Stimulated activated CD4-positive, alpha-beta T cell treated with anti-CD3 and anti-CD28 coated beads, TNF-alpha, amount 100 ng/mL, for 1 hour (primary cell): ENCODE measurements around the gene ANKRD17.

Experiments used
- DNase-seq, 3 donors: peaks; one replicate each; pipeline ENCODE4 v3.0.0-alpha.2; 2020; ENCODE audit warnings: low read depth in 3 of 3, low spot score in 1 of 3

ANKRD17 gene

DNA sequence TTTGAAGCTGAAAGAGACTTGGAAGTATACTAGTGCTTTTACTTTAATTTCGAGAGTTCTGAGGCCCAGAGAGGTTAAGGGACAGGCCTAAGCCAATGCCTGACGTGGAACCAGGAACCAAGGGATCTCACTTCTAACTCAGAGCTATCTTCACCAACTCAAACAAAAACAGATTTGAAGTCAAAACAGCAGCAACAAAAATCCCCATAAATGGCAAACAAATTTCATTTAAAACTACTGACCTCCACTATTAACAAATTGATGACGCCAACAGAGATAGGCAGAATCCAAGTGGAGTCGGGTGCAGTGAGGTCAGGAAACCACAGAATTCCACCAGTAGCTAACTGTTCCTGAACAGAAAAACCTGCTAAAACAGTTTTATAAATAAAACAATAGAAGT is 194.1 kb downstream of the ANKRD17 start:
- DNase-seq: no peak

DNA sequence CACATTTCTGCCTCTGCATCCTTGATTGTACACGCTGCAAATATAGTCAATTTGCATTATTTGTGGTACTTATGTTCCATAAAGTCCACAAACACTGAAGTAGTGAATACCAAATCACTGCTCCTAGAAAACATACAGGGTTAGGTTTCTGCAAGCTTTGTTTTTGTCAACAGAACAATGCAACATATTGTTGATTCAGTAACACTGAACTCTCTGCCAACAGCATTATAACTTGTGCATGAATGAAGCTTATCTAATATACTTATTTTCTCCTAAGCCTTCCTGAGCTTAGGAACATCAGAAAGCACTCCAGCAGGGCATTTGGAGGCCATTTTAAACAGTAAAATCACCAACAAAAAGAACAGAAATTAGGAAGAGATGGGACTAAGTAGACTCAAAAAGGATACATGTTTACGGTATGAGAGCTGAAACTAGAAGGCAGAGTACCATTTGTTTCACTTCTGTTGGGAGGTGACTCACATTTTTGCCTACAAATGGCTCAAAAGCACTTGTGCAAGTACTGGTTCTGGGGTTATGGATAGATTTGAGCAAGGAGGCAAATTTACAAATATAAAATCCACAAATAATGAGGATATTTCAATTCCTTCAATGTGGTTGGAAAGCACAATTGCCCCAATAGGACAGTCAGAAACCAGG is 203.2 kb downstream of the ANKRD17 start:
- no peak for DNase-seq

DNA sequence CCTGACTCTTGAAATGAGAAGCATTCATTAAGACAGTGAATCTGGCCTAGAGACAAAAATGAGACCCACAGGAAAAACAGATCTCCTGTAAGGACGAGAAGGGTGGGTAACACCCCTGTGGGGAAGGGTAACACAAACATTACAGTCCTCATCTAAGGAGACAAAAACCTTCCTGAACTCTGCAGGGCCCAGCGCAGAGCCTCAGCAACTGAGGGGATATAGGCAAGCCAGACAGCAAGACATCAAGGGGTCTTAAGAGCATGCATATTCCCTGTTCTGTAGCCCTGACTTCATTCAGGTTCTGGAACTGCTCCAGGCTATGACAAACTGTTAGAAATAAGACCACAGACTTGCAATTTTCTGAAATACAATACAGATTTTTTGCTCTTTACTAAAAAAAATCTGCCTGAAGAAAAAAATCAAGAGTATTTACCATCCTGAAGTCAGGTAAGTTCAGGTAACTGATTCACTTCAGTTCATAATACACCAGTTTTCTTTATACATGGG is 204.6 kb downstream of the ANKRD17 start:
- DNase-seq: no peak

DNA sequence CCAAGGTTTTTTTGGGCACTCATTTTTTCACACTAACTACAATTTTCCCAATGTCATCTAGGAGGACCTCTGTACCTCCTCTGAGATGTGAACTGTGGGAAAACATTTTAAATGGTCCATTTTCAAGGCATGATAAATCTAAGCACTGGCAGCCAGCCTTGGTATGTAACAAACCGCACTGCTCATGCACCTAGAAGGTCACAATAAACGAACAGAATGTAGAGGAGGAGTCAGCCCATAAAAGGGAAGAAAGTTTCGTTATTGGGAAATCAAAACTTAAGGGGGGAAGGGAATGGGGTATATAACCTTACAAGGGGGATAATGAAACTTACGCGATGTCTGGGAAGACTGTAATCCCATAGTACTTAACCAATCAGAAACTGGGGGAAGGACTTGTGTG is 205.5 kb downstream of the ANKRD17 start:
- DNase-seq: no peak

- DNase-seq: no peak
Observed at GRCh38 chr4:73051625-73052024, 207.0 kb downstream of the ANKRD17 start.

- no peak for DNase-seq
Observed at GRCh38 chr4:73045879-73046278, 212.7 kb downstream of the ANKRD17 start.

- DNase-seq: no peak
Observed at GRCh38 chr4:73037057-73037456, 221.5 kb downstream of the ANKRD17 start.

DNA sequence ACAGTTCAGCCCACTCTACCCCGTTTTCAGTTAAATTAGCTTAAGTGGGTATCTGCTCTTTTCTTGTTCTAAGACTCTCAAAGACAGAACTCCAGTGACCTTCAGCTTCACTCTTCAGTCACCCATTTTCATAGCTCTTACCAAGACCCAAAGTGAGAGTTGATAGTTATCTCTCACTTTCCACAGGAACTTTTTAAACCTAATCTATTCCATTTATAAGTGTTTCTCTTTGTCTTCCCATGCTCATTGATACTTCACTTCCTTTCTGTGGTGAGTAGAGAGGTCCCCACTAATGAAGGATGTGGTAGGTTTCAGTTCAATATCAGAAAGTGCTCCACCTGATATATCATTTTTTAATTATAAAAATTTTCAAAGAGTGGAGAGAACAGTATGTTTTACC is 222.5 kb downstream of the ANKRD17 start:
- DNase-seq: no peak

GRCh38 chr4:73034896-73035295 is 223.7 kb downstream of the ANKRD17 start:
- DNase-seq: no peak

DNA sequence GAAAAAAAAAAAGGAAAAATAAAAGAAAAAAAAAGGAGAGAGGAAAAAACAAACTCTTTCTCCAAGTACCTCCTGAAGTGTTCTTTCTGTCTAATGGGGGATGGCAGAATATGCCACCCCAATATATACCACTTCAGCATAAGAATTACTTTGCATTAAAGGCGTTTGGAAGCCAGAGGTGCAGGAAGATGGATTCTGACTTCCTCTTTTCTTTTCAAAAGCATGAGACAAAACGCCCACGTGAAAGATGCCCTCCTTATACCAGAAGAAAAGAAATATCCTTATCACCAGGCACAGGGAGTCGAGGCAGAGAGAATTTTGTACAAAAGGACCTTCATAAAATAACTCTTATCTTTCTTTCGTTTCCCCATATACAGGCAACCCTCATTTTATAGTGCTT is 230.0 kb downstream of the ANKRD17 start:
- no peak for DNase-seq
